HEK293 (cell line): ENCODE data around the gene HIRA.

Experiments used
- CTCF ChIA-PET: fragments of 350-600 bp; formaldehyde crosslinking; extraction: SDS; loops from one replicate; lab custom pipeline; 2021; ENCODE audit warnings: antibody characterized with exemption; lab: Yijun Ruan, JAX
- POLR2A ChIA-PET: fragments of 300-600 bp; formaldehyde crosslinking; extraction: SDS; loops from one replicate; lab custom pipeline; 2020; ENCODE audit warnings: antibody characterized with exemption, inconsistent platforms; lab: Yijun Ruan, JAX
- H3K27ac ChIP-seq: fragments of 200-500 bp; sonication (Bioruptor generic); 2 replicates; pipeline ENCODE4 v1.5.1; 2014; ENCODE audit warnings: low read depth, low read length, control low read depth, inconsistent platforms; ENCODE audit errors: extremely low read depth
- H3K36me3 ChIP-seq, 2 experiments: fragments of 200-500 bp in 1 of 2; sonication (Bioruptor generic) in 1 of 2; 1 replicate in 1 of 2; 2 replicates in 1 of 2; pipeline ENCODE4 v1.5.1; 2014 to 2017; ENCODE audit warnings: inconsistent platforms in 2 of 2, low read length in 2 of 2; ENCODE audit not compliant: control insufficient read depth in 2 of 2, insufficient read depth in 1 of 2
- H3K4me1 ChIP-seq: fragments of 200-500 bp; sonication (Bioruptor generic); 2 replicates; pipeline ENCODE4 v1.5.1; 2014; ENCODE audit warnings: mild to moderate bottlenecking, low read length, inconsistent platforms; ENCODE audit not compliant: control insufficient read depth, insufficient read depth
- H3K4me3 ChIP-seq: 2 replicates; pipeline ENCODE4 v1.5.1; 2011; ENCODE audit warnings: low read depth, mild to moderate bottlenecking, control low read depth, low read length, moderate library complexity
- H3K9me3 ChIP-seq: fragments of 200-500 bp; sonication (Bioruptor generic); 2 replicates; pipeline ENCODE4 v1.5.1; 2014; ENCODE audit warnings: low read depth, low read length, inconsistent platforms; ENCODE audit not compliant: control insufficient read depth, insufficient read depth
- HOXC10 ChIP-seq: sonication (generic); formaldehyde crosslinking; IDR thresholded peaks from 2 replicates; pipeline ENCODE4 v1.8.1; 2023; ENCODE audit warnings: mild to moderate bottlenecking, missing genetic modification reagents
- HOXD13 ChIP-seq: sonication (generic); formaldehyde crosslinking; IDR thresholded peaks from 2 replicates; pipeline ENCODE4 v1.8.0; 2022; ENCODE audit warnings: missing genetic modification reagents, borderline replicate concordance
- TRIM28 ChIP-seq: IDR thresholded peaks from 2 replicates; pipeline ENCODE4 v1.6.1; 2011; ENCODE audit warnings: low read length, control low read depth, borderline replicate concordance
- YY1 ChIP-seq: fragments of 450-650 bp; formaldehyde crosslinking; IDR thresholded peaks from 2 replicates; pipeline ENCODE4 v1.5.1; 2018; ENCODE audit warnings: missing biosample characterization, missing genetic modification characterization
- ZBTB8A ChIP-seq: fragments of 450-650 bp; formaldehyde crosslinking; IDR thresholded peaks from 2 replicates; pipeline ENCODE4 v1.5.1; 2016; ENCODE audit warnings: missing biosample characterization, missing genetic modification characterization
- ZFP3 ChIP-seq: fragments of 450-650 bp; formaldehyde crosslinking; IDR thresholded peaks from 2 replicates; pipeline ENCODE4 v1.5.1; 2016; ENCODE audit warnings: low read depth, missing biosample characterization, missing genetic modification characterization
- ZNF133 ChIP-seq: fragments of 450-650 bp; formaldehyde crosslinking; IDR thresholded peaks from 2 replicates; pipeline ENCODE4 v1.5.1; 2016; ENCODE audit warnings: missing biosample characterization, missing genetic modification characterization
- ZNF473 ChIP-seq: fragments of 450-650 bp; formaldehyde crosslinking; IDR thresholded peaks from 2 replicates; pipeline ENCODE4 v1.5.1; 2017; ENCODE audit warnings: missing biosample characterization, missing genetic modification characterization
- ZNF48 ChIP-seq: fragments of 450-650 bp; formaldehyde crosslinking; IDR thresholded peaks from 2 replicates; pipeline ENCODE4 v1.5.1; 2016; ENCODE audit warnings: missing biosample characterization, missing genetic modification characterization
- ZNF610 ChIP-seq: fragments of 450-650 bp; formaldehyde crosslinking; IDR thresholded peaks from 2 replicates; pipeline ENCODE4 v1.5.1; 2016; ENCODE audit warnings: missing biosample characterization, missing genetic modification characterization, borderline replicate concordance
- ZNF623 ChIP-seq: fragments of 450-650 bp; formaldehyde crosslinking; IDR thresholded peaks from 2 replicates; pipeline ENCODE4 v1.5.1; 2016; ENCODE audit warnings: missing biosample characterization, missing genetic modification characterization
- ZNF654 ChIP-seq: fragments of 450-650 bp; formaldehyde crosslinking; IDR thresholded peaks from 2 replicates; pipeline ENCODE4 v1.5.1; 2016; ENCODE audit warnings: low read depth, missing biosample characterization, missing genetic modification characterization
- ZNF660 ChIP-seq: fragments of 450-650 bp; IDR thresholded peaks from 2 replicates; pipeline ENCODE4 v1.5.1; 2018; ENCODE audit warnings: missing biosample characterization, mild to moderate bottlenecking, missing genetic modification characterization
- TF ChIP-seq, protein P1 (sequence below): fragments of 450-650 bp; formaldehyde crosslinking; IDR thresholded peaks from 2 replicates; pipeline ENCODE4 v1.5.1; 2017; ENCODE audit warnings: missing biosample characterization, missing genetic modification characterization
- TF ChIP-seq, protein P2 (sequence below): fragments of 450-650 bp; formaldehyde crosslinking; IDR thresholded peaks from 2 replicates; pipeline ENCODE4 v1.5.1; 2016; ENCODE audit warnings: missing biosample characterization, missing genetic modification characterization
- TF ChIP-seq, protein P3 (sequence below): IDR thresholded peaks from 2 replicates; pipeline ENCODE4 v1.6.1; 2011; ENCODE audit warnings: mild to moderate bottlenecking, low read depth, low read length, borderline replicate concordance
- TF ChIP-seq, protein P4 (sequence below): sonication (generic); formaldehyde crosslinking; IDR thresholded peaks from 2 replicates; pipeline ENCODE4 v1.8.1; 2022; ENCODE audit warnings: mild to moderate bottlenecking, moderate library complexity, missing genetic modification reagents
- TF ChIP-seq, protein P5 (sequence below): fragments of 450-650 bp; formaldehyde crosslinking; optimal IDR thresholded peaks from 2 replicates; pipeline ENCODE3; 2016; ENCODE audit warnings: missing biosample characterization, mild to moderate bottlenecking, missing genetic modification characterization
- TF ChIP-seq, protein P6 (sequence below): fragments of 450-650 bp; formaldehyde crosslinking; IDR thresholded peaks from 2 replicates; pipeline ENCODE4 v1.5.1; 2016; ENCODE audit warnings: missing biosample characterization, missing genetic modification characterization, borderline replicate concordance

HIRA gene

DNA sequence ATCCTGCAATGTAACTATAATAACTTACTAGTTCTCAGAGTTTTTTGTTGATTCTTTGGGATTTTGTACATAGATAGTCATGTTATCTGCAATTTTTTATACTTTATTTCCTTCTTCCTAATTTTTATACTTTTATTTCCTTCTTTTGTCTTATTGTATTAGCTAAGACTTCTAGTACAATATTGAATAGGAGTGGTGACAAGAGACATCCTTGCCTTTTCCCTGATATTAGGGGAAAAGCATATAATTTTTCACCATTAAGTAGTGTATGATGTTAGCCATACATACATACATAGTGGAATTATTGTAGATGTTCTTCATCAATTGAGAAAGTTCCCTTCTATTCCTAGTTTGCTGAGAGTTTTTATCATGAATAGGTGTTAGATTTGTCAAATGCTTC lies 112.3 kb downstream of the HIRA start:
- no peaks in the 10 kb centered on the region for H3K4me1 ChIP-seq
- TF ChIP-seq, protein P1, sequence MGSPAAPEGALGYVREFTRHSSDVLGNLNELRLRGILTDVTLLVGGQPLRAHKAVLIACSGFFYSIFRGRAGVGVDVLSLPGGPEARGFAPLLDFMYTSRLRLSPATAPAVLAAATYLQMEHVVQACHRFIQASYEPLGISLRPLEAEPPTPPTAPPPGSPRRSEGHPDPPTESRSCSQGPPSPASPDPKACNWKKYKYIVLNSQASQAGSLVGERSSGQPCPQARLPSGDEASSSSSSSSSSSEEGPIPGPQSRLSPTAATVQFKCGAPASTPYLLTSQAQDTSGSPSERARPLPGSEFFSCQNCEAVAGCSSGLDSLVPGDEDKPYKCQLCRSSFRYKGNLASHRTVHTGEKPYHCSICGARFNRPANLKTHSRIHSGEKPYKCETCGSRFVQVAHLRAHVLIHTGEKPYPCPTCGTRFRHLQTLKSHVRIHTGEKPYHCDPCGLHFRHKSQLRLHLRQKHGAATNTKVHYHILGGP: no peak
- TF ChIP-seq, protein P2, sequence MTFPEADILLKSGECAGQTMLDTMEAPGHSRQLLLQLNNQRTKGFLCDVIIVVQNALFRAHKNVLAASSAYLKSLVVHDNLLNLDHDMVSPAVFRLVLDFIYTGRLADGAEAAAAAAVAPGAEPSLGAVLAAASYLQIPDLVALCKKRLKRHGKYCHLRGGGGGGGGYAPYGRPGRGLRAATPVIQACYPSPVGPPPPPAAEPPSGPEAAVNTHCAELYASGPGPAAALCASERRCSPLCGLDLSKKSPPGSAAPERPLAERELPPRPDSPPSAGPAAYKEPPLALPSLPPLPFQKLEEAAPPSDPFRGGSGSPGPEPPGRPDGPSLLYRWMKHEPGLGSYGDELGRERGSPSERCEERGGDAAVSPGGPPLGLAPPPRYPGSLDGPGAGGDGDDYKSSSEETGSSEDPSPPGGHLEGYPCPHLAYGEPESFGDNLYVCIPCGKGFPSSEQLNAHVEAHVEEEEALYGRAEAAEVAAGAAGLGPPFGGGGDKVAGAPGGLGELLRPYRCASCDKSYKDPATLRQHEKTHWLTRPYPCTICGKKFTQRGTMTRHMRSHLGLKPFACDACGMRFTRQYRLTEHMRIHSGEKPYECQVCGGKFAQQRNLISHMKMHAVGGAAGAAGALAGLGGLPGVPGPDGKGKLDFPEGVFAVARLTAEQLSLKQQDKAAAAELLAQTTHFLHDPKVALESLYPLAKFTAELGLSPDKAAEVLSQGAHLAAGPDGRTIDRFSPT (tag by site-specific recombination): no peak
- TF ChIP-seq, protein P3, sequence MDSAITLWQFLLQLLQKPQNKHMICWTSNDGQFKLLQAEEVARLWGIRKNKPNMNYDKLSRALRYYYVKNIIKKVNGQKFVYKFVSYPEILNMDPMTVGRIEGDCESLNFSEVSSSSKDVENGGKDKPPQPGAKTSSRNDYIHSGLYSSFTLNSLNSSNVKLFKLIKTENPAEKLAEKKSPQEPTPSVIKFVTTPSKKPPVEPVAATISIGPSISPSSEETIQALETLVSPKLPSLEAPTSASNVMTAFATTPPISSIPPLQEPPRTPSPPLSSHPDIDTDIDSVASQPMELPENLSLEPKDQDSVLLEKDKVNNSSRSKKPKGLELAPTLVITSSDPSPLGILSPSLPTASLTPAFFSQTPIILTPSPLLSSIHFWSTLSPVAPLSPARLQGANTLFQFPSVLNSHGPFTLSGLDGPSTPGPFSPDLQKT: no peak
- TF ChIP-seq YY1 (no peak), ZNF473 (tag by site-specific recombination) (no peak), HOXD13 (no peak), ZNF48 (no peak), ZNF660 (tag by site-specific recombination) (no peak), ZBTB8A (tag by site-specific recombination) (no peak), ZNF133 (no peak), ZNF623 (tag by site-specific recombination) (no peak), ZNF654 (tag by site-specific recombination) (no peak), ZNF610 (tag by site-specific recombination) (no peak), TRIM28 (no peak), ZFP3 (tag by site-specific recombination) (no peak), HOXC10 (CRISPR knock-in tag) (no peak)
- TF ChIP-seq, protein P4, sequence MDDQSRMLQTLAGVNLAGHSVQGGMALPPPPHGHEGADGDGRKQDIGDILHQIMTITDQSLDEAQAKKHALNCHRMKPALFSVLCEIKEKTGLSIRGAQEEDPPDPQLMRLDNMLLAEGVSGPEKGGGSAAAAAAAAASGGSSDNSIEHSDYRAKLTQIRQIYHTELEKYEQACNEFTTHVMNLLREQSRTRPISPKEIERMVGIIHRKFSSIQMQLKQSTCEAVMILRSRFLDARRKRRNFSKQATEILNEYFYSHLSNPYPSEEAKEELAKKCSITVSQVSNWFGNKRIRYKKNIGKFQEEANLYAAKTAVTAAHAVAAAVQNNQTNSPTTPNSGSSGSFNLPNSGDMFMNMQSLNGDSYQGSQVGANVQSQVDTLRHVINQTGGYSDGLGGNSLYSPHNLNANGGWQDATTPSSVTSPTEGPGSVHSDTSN (CRISPR knock-in tag): no peak
- TF ChIP-seq, protein P5, sequence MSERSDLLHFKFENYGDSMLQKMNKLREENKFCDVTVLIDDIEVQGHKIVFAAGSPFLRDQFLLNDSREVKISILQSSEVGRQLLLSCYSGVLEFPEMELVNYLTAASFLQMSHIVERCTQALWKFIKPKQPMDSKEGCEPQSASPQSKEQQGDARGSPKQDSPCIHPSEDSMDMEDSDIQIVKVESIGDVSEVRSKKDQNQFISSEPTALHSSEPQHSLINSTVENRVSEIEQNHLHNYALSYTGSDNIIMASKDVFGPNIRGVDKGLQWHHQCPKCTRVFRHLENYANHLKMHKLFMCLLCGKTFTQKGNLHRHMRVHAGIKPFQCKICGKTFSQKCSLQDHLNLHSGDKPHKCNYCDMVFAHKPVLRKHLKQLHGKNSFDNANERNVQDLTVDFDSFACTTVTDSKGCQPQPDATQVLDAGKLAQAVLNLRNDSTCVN: no peak
- TF ChIP-seq, protein P6, sequence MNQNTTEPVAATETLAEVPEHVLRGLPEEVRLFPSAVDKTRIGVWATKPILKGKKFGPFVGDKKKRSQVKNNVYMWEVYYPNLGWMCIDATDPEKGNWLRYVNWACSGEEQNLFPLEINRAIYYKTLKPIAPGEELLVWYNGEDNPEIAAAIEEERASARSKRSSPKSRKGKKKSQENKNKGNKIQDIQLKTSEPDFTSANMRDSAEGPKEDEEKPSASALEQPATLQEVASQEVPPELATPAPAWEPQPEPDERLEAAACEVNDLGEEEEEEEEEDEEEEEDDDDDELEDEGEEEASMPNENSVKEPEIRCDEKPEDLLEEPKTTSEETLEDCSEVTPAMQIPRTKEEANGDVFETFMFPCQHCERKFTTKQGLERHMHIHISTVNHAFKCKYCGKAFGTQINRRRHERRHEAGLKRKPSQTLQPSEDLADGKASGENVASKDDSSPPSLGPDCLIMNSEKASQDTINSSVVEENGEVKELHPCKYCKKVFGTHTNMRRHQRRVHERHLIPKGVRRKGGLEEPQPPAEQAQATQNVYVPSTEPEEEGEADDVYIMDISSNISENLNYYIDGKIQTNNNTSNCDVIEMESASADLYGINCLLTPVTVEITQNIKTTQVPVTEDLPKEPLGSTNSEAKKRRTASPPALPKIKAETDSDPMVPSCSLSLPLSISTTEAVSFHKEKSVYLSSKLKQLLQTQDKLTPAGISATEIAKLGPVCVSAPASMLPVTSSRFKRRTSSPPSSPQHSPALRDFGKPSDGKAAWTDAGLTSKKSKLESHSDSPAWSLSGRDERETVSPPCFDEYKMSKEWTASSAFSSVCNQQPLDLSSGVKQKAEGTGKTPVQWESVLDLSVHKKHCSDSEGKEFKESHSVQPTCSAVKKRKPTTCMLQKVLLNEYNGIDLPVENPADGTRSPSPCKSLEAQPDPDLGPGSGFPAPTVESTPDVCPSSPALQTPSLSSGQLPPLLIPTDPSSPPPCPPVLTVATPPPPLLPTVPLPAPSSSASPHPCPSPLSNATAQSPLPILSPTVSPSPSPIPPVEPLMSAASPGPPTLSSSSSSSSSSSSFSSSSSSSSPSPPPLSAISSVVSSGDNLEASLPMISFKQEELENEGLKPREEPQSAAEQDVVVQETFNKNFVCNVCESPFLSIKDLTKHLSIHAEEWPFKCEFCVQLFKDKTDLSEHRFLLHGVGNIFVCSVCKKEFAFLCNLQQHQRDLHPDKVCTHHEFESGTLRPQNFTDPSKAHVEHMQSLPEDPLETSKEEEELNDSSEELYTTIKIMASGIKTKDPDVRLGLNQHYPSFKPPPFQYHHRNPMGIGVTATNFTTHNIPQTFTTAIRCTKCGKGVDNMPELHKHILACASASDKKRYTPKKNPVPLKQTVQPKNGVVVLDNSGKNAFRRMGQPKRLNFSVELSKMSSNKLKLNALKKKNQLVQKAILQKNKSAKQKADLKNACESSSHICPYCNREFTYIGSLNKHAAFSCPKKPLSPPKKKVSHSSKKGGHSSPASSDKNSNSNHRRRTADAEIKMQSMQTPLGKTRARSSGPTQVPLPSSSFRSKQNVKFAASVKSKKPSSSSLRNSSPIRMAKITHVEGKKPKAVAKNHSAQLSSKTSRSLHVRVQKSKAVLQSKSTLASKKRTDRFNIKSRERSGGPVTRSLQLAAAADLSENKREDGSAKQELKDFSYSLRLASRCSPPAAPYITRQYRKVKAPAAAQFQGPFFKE (tag by site-specific recombination): no peak
- H3K4me3 ChIP-seq: no peak overlapping the region
- ChIA-PET CTCF (interaction anchor here (1.6 kb wide), 1 partner anchor 311 kb away, joined by 3 read pairs; no protein-coding TSS in a partner anchor), POLR2A (no interaction called here)
- no peaks in the 10 kb centered on the region for H3K9me3 ChIP-seq
- H3K36me3 ChIP-seq: no peaks in the 10 kb centered on the region
- H3K27ac ChIP-seq: no peak overlapping the region
